Nephron progenitor cell (in vitro differentiated cells): ENCODE measurements around the gene CEP112.
A peak's percentile ranks its signal among the peaks of the same experiment; 100 is the strongest.
"Not testable (repeated sequence)": the region's sequence is repeated elsewhere in the genome, so short reads cannot be mapped to it uniquely, and the experiment has no call there.

Experiments
- DNase-seq: peaks from one replicate; pipeline ENCODE4 v3.0.0; 2021
- H3K27ac Mint-ChIP-seq: 2 replicates; pipeline ENCODE4 v1.8.0; 2021; ENCODE audit warnings: mild to moderate bottlenecking, moderate library complexity, mixed read lengths
- H3K27me3 Mint-ChIP-seq: 2 replicates; pipeline ENCODE4 v1.8.0; 2021; ENCODE audit warnings: mild to moderate bottlenecking, low read depth, mixed read lengths; ENCODE audit not compliant: poor library complexity
- H3K36me3 Mint-ChIP-seq: 2 replicates; pipeline ENCODE4 v1.8.0; 2021; ENCODE audit warnings: low read depth, mixed read lengths
- H3K4me1 Mint-ChIP-seq: 2 replicates; pipeline ENCODE4 v1.8.0; 2021; ENCODE audit warnings: mixed read lengths
- H3K4me3 Mint-ChIP-seq: 2 replicates; pipeline ENCODE4 v1.8.0; 2021; ENCODE audit warnings: mild to moderate bottlenecking, moderate library complexity, mixed read lengths
- H3K9me3 Mint-ChIP-seq: 2 replicates; pipeline ENCODE4 v1.8.0; 2021; ENCODE audit warnings: mild to moderate bottlenecking, moderate library complexity, mixed read lengths
- CTCF ChIP-seq: fragments of 200-600 bp; sonication (generic); IDR thresholded peaks from 2 replicates; pipeline ENCODE4 v1.5.0; 2021; ENCODE audit warnings: antibody characterized with exemption

Gene CEP112

GRCh38 chr17:65690626-65691310, 501.2 kb downstream of the CEP112 start:
- no peaks in the 10 kb centered on the region for H3K9me3 Mint-ChIP-seq
- H3K36me3 Mint-ChIP-seq: peaks cover 5% of the 10 kb centered on the region
- no peak for TF ChIP-seq CTCF
- H3K4me3 Mint-ChIP-seq: no peak overlapping the region
- peak overlapping the region; percentile 3 for H3K27ac Mint-ChIP-seq
- H3K4me1 Mint-ChIP-seq: peaks cover 36% of the 10 kb centered on the region
- DNase-seq: no peak
- no peaks in the 10 kb centered on the region for H3K27me3 Mint-ChIP-seq

GRCh38 chr17:65688307-65688706, 503.6 kb downstream of the CEP112 start:
- no peak for TF ChIP-seq CTCF
- Mint-ChIP-seq H3K27ac (no peak overlapping the region), H3K9me3 (no peaks in the 10 kb centered on the region), H3K36me3 (peaks cover 15% of the 10 kb centered on the region), H3K27me3 (no peaks in the 10 kb centered on the region), H3K4me3 (no peak overlapping the region), H3K4me1 (peaks cover 18% of the 10 kb centered on the region)
- no peak for DNase-seq

GRCh38 chr17:65685110-65685509, 506.8 kb downstream of the CEP112 start:
- DNase-seq: no peak
- peaks cover 33% of the 10 kb centered on the region for H3K36me3 Mint-ChIP-seq
- peaks cover 1% of the 10 kb centered on the region for H3K4me1 Mint-ChIP-seq
- no peak for TF ChIP-seq CTCF
- H3K27me3 Mint-ChIP-seq: peaks cover 2% of the 10 kb centered on the region
- H3K9me3 Mint-ChIP-seq: peaks cover 3% of the 10 kb centered on the region
- H3K4me3 Mint-ChIP-seq: no peak overlapping the region
- H3K27ac Mint-ChIP-seq: no peak overlapping the region

- Mint-ChIP-seq H3K27me3 (peaks cover 2% of the 10 kb centered on the region), H3K4me3 (no peak overlapping the region), H3K4me1 (no peaks in the 10 kb centered on the region), H3K9me3 (peaks cover 3% of the 10 kb centered on the region), H3K36me3 (peaks cover 33% of the 10 kb centered on the region), H3K27ac (no peak overlapping the region)
- TF ChIP-seq CTCF: no peak
- DNase-seq: no peak
Measured at GRCh38 chr17:65684631-65685030, 507.3 kb downstream of the CEP112 start.

- H3K4me3 Mint-ChIP-seq: no peak overlapping the region
- H3K27me3 Mint-ChIP-seq: peaks cover 2% of the 10 kb centered on the region
- TF ChIP-seq CTCF: no peak
- no peak overlapping the region for H3K27ac Mint-ChIP-seq
- H3K9me3 Mint-ChIP-seq: peaks cover 3% of the 10 kb centered on the region
- no peak for DNase-seq
- no peaks in the 10 kb centered on the region for H3K4me1 Mint-ChIP-seq
- peaks cover 33% of the 10 kb centered on the region for H3K36me3 Mint-ChIP-seq
Measured at GRCh38 chr17:65683428-65683827, 508.5 kb downstream of the CEP112 start.

GRCh38 chr17:65681763-65682162, 510.2 kb downstream of the CEP112 start:
- H3K27ac Mint-ChIP-seq, H3K27me3 Mint-ChIP-seq, H3K4me1 Mint-ChIP-seq, H3K4me3 Mint-ChIP-seq, DNase-seq, H3K9me3 Mint-ChIP-seq: not testable (repeated sequence)
- H3K36me3 Mint-ChIP-seq: peaks cover 28% of the 10 kb centered on the region
